ENCODE results near the gene RHBDF2. TPM values are rescaled to one million over a fixed set of nuclear protein-coding genes. Genes with fewer than 3 reads are reported as not detected.
"Not testable (repeated sequence)": the region's sequence is repeated elsewhere in the genome, so short reads cannot be mapped to it uniquely, and the experiment has no call there.

The RHBDF2 gene
- total RNA-seq, 1 donor from 2014 or later, result 8.7 TPM

- peak; percentile 56 for DNase-seq
Measured at GRCh38 chr17:76524598-76525512, 23.6 kb upstream of the RHBDF2 start.

- DNase-seq, result peak; percentile 74
Measured at GRCh38 chr17:76523084-76524037, 22.1 kb upstream of the RHBDF2 start.

- DNase-seq, result not testable (repeated sequence)
Measured at GRCh38 chr17:76521683-76522082, 20.5 kb upstream of the RHBDF2 start.

- DNase-seq, result no peak
Measured at GRCh38 chr17:76521262-76521661, 20.0 kb upstream of the RHBDF2 start.

- peak; percentile 64 for DNase-seq
Measured at GRCh38 chr17:76519048-76519966, 18.1 kb upstream of the RHBDF2 start.

- no peak for DNase-seq
Measured at GRCh38 chr17:76517638-76518038, 16.4 kb upstream of the RHBDF2 start.

GRCh38 chr17:76515274-76515949, 14.2 kb upstream of the RHBDF2 start:
- peak; percentile 15 for DNase-seq

- not testable (repeated sequence) for DNase-seq
Measured at GRCh38 chr17:76514355-76514754, 13.1 kb upstream of the RHBDF2 start.

- no peak for DNase-seq
Measured at GRCh38 chr17:76513306-76513692, 12.1 kb upstream of the RHBDF2 start.

- no peak for DNase-seq
Measured at GRCh38 chr17:76512366-76513305, 11.4 kb upstream of the RHBDF2 start.

GRCh38 chr17:76511668-76512365, 10.6 kb upstream of the RHBDF2 start:
- no peak for DNase-seq

GRCh38 chr17:76510831-76511244, 9.6 kb upstream of the RHBDF2 start:
- peak; percentile 37 for DNase-seq

- DNase-seq, result not testable (repeated sequence)
Measured at GRCh38 chr17:76508472-76509063, 7.3 kb upstream of the RHBDF2 start.

GRCh38 chr17:76506408-76507345, 5.5 kb upstream of the RHBDF2 start:
- DNase-seq, result peak; percentile 90

GRCh38 chr17:76504117-76504516, 2.9 kb upstream of the RHBDF2 start:
- no peak for DNase-seq

GRCh38 chr17:76502341-76503211, 1.4 kb upstream of the RHBDF2 start:
- DNase-seq, result no peak
